Esophagus squamous epithelium (tissue), 5 donors: ENCODE data around the gene PARD3. TPM values are rescaled to one million over a fixed set of nuclear protein-coding genes. Genes with fewer than 3 reads are reported as not detected.

ENCODE experiments used
- DNase-seq: peaks from one replicate; lab custom pipeline; 2025; lab: John Stamatoyannopoulos, UW
- H3K27ac ChIP-seq, 4 donors: fragments of 200-600 bp; sonication (generic); one replicate each; pipeline ENCODE4 v1.5.1; 2016 to 2019; ENCODE audit warnings: mild to moderate bottlenecking in 1 of 4
- H3K27me3 ChIP-seq, 4 donors: fragments of 200-600 bp; sonication (generic); 1 replicate in 3 of 4; 2 replicates in 1 of 4; pipeline versions ENCODE4 v1.5.1 to v1.6.0; 2017 to 2021; ENCODE audit warnings: antibody characterized with exemption in 1 of 4
- H3K36me3 ChIP-seq, 3 donors: fragments of 200-600 bp; sonication (generic); one replicate each; pipeline ENCODE4 v1.5.1; 2016 to 2019
- H3K4me1 ChIP-seq, 3 donors: fragments of 200-600 bp; sonication (generic); one replicate each; pipeline ENCODE4 v1.5.1; 2017 to 2019
- H3K4me3 ChIP-seq, 4 donors: fragments of 200-600 bp; sonication (generic); 1 replicate in 3 of 4; 2 replicates in 1 of 4; pipeline ENCODE4 v1.5.1; 2016 to 2019; ENCODE audit warnings: mild to moderate bottlenecking in 2 of 4, moderate library complexity in 1 of 4
- H3K9me3 ChIP-seq, 3 donors: fragments of 200-600 bp; sonication (generic); one replicate each; pipeline ENCODE4 v1.5.1; 2016 to 2019
- CTCF ChIP-seq, 6 experiments: fragments of 450-650 bp in 4 of 6; fragments of 200-600 bp in 2 of 6; sonication (generic) in 2 of 6; IDR thresholded peaks; one replicate each; pipeline ENCODE4 v1.5.1; 2016 to 2019; ENCODE audit warnings: antibody characterized with exemption in 6 of 6, mild to moderate bottlenecking in 4 of 6, moderate library complexity in 4 of 6
- POLR2A ChIP-seq, 4 donors: fragments of 450-650 bp; IDR thresholded peaks; one replicate each; pipeline ENCODE4 v1.6.1; 2017; ENCODE audit warnings: antibody characterized with exemption in 4 of 4, mild to moderate bottlenecking in 4 of 4, moderate library complexity in 3 of 4
- WGBS, 2 donors: methylation state at CpG; one replicate each; pipeline ENCODE4 v1.1.5; 2018; 5-methylcytosine and 5-hydroxymethylcytosine counted together
- intact Hi-C: fragments of 100-400 bp; cut with DNase I; formaldehyde crosslinking; loops from one replicate; pipeline ENCODE4 v1.15.0; 2022
- total RNA-seq, 4 donors: library from RNA; depleted of rRNA; stranded (reverse); fragments of >200 nt; gene quantifications; one replicate each; pipeline ENCODE4 v1.1.0, GENCODE V29; 2016
- donor health status: DM: yes; HTN: yes; CAD: no.

PARD3 gene
- total RNA-seq, 4 donors from 2014 or later, result 57.3 to 114 (median 81.7) TPM

GRCh38 chr10:34558093-34558583, 257.0 kb downstream of the PARD3 start:
- no peak overlapping the region for H3K4me3 ChIP-seq
- TF ChIP-seq CTCF (IDR thresholded peaks at IDR 0.05) (no peak), POLR2A (IDR thresholded peaks at IDR 0.05) (no peak)
- no peak overlapping the region for H3K27ac ChIP-seq
- no peaks in the 10 kb centered on the region for H3K27me3 ChIP-seq
- H3K4me1 ChIP-seq, result no peaks in the 10 kb centered on the region
- no peak for DNase-seq
- intact Hi-C loops, result no loop called here
- no peaks in the 10 kb centered on the region for H3K9me3 ChIP-seq
- no peaks in the 10 kb centered on the region for H3K36me3 ChIP-seq
- 84 to 89% methylated on average over 3 of the region's 3 CpGs for WGBS, 2 donors

DNA sequence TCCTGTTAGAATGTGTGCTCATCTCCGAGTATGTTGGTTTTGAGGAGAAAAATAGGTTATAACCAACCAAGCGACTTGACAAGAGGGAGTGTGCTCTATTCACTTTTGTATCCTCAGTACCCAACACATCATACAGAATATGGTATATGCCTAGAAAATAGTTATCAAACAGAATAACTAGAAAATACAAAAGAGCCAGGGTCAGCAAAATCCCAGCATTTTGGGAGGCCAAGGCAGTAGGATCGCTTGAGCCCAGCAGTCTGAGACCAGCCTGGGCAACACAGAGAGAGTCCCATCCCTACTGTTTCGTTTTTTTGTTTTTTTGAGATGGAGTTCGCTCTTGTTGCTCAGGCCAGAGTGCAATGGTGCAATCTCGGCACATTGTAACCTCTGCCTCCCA, 257.9 kb downstream of the PARD3 start:
- no peaks in the 10 kb centered on the region for H3K27me3 ChIP-seq
- TF ChIP-seq CTCF (IDR thresholded peaks at IDR 0.05) (no peak), POLR2A (IDR thresholded peaks at IDR 0.05) (no peak)
- H3K9me3 ChIP-seq, result no peaks in the 10 kb centered on the region
- no peaks in the 10 kb centered on the region for H3K36me3 ChIP-seq
- H3K4me1 ChIP-seq, result no peaks in the 10 kb centered on the region
- DNase-seq, result no peak
- H3K27ac ChIP-seq, result no peak overlapping the region
- WGBS, 2 donors, result 82 to 91% methylated on average over 6 of the region's 6 CpGs
- no peak overlapping the region for H3K4me3 ChIP-seq
- intact Hi-C loops, result no loop called here

- no peak overlapping the region for H3K4me3 ChIP-seq
- 91 to 93% methylated on average over 1 of the region's 1 CpG for WGBS, 2 donors
- intact Hi-C loops, result no loop called here
Measured at GRCh38 chr10:34555653-34556052, 259.4 kb downstream of the PARD3 start.

DNA sequence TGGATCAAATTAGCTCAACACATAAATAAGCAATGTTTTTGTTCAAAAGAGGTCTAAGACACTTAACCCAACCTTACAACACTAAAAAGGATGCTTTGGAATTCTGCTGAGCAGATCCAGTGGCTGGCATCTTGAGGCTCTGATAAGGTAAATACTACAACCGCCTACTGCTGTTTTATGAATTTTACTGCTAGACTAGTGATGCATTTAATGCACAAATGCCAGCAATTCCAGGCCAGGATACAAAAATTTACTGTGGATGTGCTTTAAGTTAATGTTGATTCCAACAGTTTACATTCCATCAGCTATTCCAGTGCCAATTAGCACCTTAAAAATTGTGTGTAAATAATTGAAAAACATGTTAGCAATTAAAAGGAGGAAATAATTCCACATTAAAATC, 261.3 kb downstream of the PARD3 start:
- H3K4me1 ChIP-seq, result peaks cover 0 to 12% (median 0%) of the 10 kb centered on the region in 3 donors
- TF ChIP-seq POLR2A (IDR thresholded peaks at IDR 0.05) (no peak), CTCF (IDR thresholded peaks at IDR 0.05) (no peak)
- no peaks in the 10 kb centered on the region for H3K36me3 ChIP-seq
- H3K27ac ChIP-seq, result no peak overlapping the region
- intact Hi-C loops, result no loop called here
- WGBS, 2 donors, result 20 to 40% methylated on average over 1 of the region's 1 CpG
- DNase-seq, result no peak
- no peak overlapping the region for H3K4me3 ChIP-seq
- no peaks in the 10 kb centered on the region for H3K27me3 ChIP-seq
- no peaks in the 10 kb centered on the region for H3K9me3 ChIP-seq

More at GRCh38 chr10:34555653-34556052, 259.4 kb downstream of the PARD3 start:
- Histone ChIP-seq H3K4me1 (no peaks in the 10 kb centered on the region), H3K36me3 (no peaks in the 10 kb centered on the region), H3K9me3 (no peaks in the 10 kb centered on the region), H3K27me3 (no peaks in the 10 kb centered on the region), H3K27ac (no peak overlapping the region)
- TF ChIP-seq CTCF (IDR thresholded peaks at IDR 0.05) (no peak), POLR2A (IDR thresholded peaks at IDR 0.05) (no peak)
- no peak for DNase-seq

DNA sequence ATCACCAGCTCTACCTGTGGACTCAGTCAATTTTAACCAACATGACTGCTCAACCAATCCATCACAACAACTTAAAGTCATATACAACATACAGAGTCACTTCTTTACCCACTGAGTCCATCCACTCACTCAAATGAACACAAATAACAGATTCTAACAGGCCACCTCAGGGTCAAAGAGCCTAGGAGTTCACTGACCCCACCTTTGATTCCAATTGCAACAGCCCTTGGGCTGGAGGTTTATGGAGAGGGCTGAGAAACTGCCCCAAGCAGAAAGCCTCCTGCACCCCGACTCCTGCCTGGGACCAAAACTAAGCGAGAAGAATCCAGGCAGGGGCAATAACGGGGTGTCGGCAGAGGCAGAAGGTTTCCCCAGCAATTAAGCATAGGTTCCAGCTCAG, 263.8 kb downstream of the PARD3 start:
- Histone ChIP-seq H3K27me3 (no peaks in the 10 kb centered on the region), H3K36me3 (no peaks in the 10 kb centered on the region)
- 80 to 100% methylated on average over 1 to 2 of the region's 4 CpGs for WGBS, 2 donors

More for the DNA sequence above, 263.8 kb downstream of the PARD3 start:
- intact Hi-C loops, result no loop called here
- Histone ChIP-seq H3K9me3 (no peaks in the 10 kb centered on the region), H3K4me3 (no peak overlapping the region), H3K27ac (no peak overlapping the region), H3K4me1 (peaks cover 0 to 24% (median 5%) of the 10 kb centered on the region in 3 donors)
- DNase-seq, result no peak
- TF ChIP-seq CTCF (IDR thresholded peaks at IDR 0.05) (no peak), POLR2A (IDR thresholded peaks at IDR 0.05) (no peak)
